NCI-H82 treated with DMSO at 0.1 percent for 48 hours (cell line): ENCODE data around the gene FBXW7.

Source experiments
- DNase-seq: peaks from one replicate; lab custom pipeline; 2025; ENCODE audit not compliant: unreplicated experiment; lab: John Stamatoyannopoulos, UW

The FBXW7 gene

GRCh38 chr4:152478461-152479237 is 57.2 kb downstream of the FBXW7 start:
- no peak for DNase-seq

- no peak for DNase-seq
Measured at GRCh38 chr4:152476796-152477195, 59.1 kb downstream of the FBXW7 start.

- no peak for DNase-seq
Measured at GRCh38 chr4:152471251-152471792, 64.6 kb downstream of the FBXW7 start.

GRCh38 chr4:152468408-152468807 is 67.5 kb downstream of the FBXW7 start:
- DNase-seq = no peak

GRCh38 chr4:152467101-152467500 is 68.8 kb downstream of the FBXW7 start:
- DNase-seq = no peak

GRCh38 chr4:152464030-152464823 is 71.7 kb downstream of the FBXW7 start:
- DNase-seq = no peak

GRCh38 chr4:152463562-152463961 is 72.3 kb downstream of the FBXW7 start:
- DNase-seq = no peak

- DNase-seq = no peak
Measured at GRCh38 chr4:152462695-152463094, 73.2 kb downstream of the FBXW7 start.

- DNase-seq = no peak
Measured at GRCh38 chr4:152462047-152462446, 73.8 kb downstream of the FBXW7 start.

GRCh38 chr4:152460488-152460887 is 75.4 kb downstream of the FBXW7 start:
- DNase-seq = no peak

- DNase-seq = no peak
Measured at GRCh38 chr4:152459326-152459725, 76.6 kb downstream of the FBXW7 start.

GRCh38 chr4:152458801-152459302 is 77.0 kb downstream of the FBXW7 start:
- no peak for DNase-seq

GRCh38 chr4:152456609-152457008 is 79.3 kb downstream of the FBXW7 start:
- DNase-seq = no peak

GRCh38 chr4:152455311-152455710 is 80.6 kb downstream of the FBXW7 start:
- DNase-seq = no peak

GRCh38 chr4:152454398-152455011 is 81.4 kb downstream of the FBXW7 start:
- peak; percentile 8 for DNase-seq

- DNase-seq = no peak
Measured at GRCh38 chr4:152451496-152451895, 84.4 kb downstream of the FBXW7 start.

GRCh38 chr4:152448854-152449253 is 87.0 kb downstream of the FBXW7 start:
- DNase-seq = no peak

GRCh38 chr4:152448038-152448707 is 87.7 kb downstream of the FBXW7 start:
- peak; percentile 50 for DNase-seq

GRCh38 chr4:152443859-152444258 is 92.0 kb downstream of the FBXW7 start:
- DNase-seq = no peak

GRCh38 chr4:152437561-152437960 is 98.3 kb downstream of the FBXW7 start:
- no peak for DNase-seq

- DNase-seq = no peak
Measured at GRCh38 chr4:152436384-152436783, 99.5 kb downstream of the FBXW7 start.
